ENCODE results near the gene AGAP1. TPM values are rescaled to one million over a fixed set of nuclear protein-coding genes. Genes with fewer than 3 reads are reported as not detected.

The AGAP1 gene
- total RNA-seq, 4 donors from 2014 or later, result 7.2 to 19.6 (median 15.2) TPM

- no peak for TF ChIP-seq POLR2A (IDR thresholded peaks at IDR 0.05)
- 91 to 92% methylated on average over 10 to 16 of the region's 16 CpGs for WGBS, 2 donors
Measured at GRCh38 chr2:235677276-235677788, 183.5 kb downstream of the AGAP1 start.

GRCh38 chr2:235677937-235678336 is 184.1 kb downstream of the AGAP1 start:
- intact Hi-C loops (cut with DNase I), result no loop called here
- 88 to 90% methylated on average over 11 of the region's 11 CpGs for WGBS, 2 donors
- Histone ChIP-seq H3K9me3 (no peaks in the 10 kb centered on the region), H3K36me3 (no peaks in the 10 kb centered on the region), H3K27ac (no peak overlapping the region), H3K4me3 (no peak overlapping the region), H3K4me1 (peaks cover 0 to 17% (median 0%) of the 10 kb centered on the region in 3 donors), H3K27me3 (no peaks in the 10 kb centered on the region)
- TF ChIP-seq CTCF (IDR thresholded peaks at IDR 0.05) (no peak), POLR2A (IDR thresholded peaks at IDR 0.05) (no peak)
- DNase-seq, result no peak

More at GRCh38 chr2:235677276-235677788, 183.5 kb downstream of the AGAP1 start:
- peaks cover 0 to 2% (median 0%) of the 10 kb centered on the region in 4 donors for H3K27me3 ChIP-seq
- no peak overlapping the region for H3K27ac ChIP-seq
- peaks cover 0 to 17% (median 0%) of the 10 kb centered on the region in 3 donors for H3K4me1 ChIP-seq
- intact Hi-C loops (cut with DNase I), result no loop called here
- H3K36me3 ChIP-seq, result no peaks in the 10 kb centered on the region
- no peak overlapping the region for H3K4me3 ChIP-seq
- H3K9me3 ChIP-seq, result no peaks in the 10 kb centered on the region
- no peak for DNase-seq

- DNase-seq, result no peak
- Histone ChIP-seq H3K27me3 (no peaks in the 10 kb centered on the region), H3K36me3 (no peaks in the 10 kb centered on the region), H3K27ac (no peak overlapping the region), H3K4me3 (no peak overlapping the region), H3K4me1 (peaks cover 0 to 17% (median 0%) of the 10 kb centered on the region in 3 donors), H3K9me3 (no peaks in the 10 kb centered on the region)
- TF ChIP-seq CTCF (IDR thresholded peaks at IDR 0.05) (no peak), POLR2A (IDR thresholded peaks at IDR 0.05) (no peak)
- 88 to 92% methylated on average over 9 to 10 of the region's 10 CpGs for WGBS, 2 donors
- intact Hi-C loops (cut with DNase I), result no loop called here
Measured at GRCh38 chr2:235678712-235679111, 184.9 kb downstream of the AGAP1 start.

GRCh38 chr2:235679471-235679870 is 185.6 kb downstream of the AGAP1 start:
- H3K27me3 ChIP-seq, result no peaks in the 10 kb centered on the region
- H3K4me3 ChIP-seq, result no peak overlapping the region
- H3K36me3 ChIP-seq, result no peaks in the 10 kb centered on the region
- no peak overlapping the region for H3K27ac ChIP-seq
- TF ChIP-seq POLR2A (IDR thresholded peaks at IDR 0.05) (no peak), CTCF (IDR thresholded peaks at IDR 0.05) (no peak)
- intact Hi-C loops (cut with DNase I), result no loop called here
- no peak for DNase-seq
- WGBS, 2 donors, result 25 to 48% methylated on average over 5 of the region's 5 CpGs
- H3K9me3 ChIP-seq, result no peaks in the 10 kb centered on the region
- peaks cover 0 to 17% (median 0%) of the 10 kb centered on the region in 3 donors for H3K4me1 ChIP-seq

- Histone ChIP-seq H3K36me3 (no peaks in the 10 kb centered on the region), H3K27me3 (no peaks in the 10 kb centered on the region), H3K4me3 (no peak overlapping the region), H3K27ac (no peak overlapping the region), H3K9me3 (peaks cover 0 to 5% (median 0%) of the 10 kb centered on the region in 3 donors), H3K4me1 (peaks cover 0 to 13% (median 7%) of the 10 kb centered on the region in 3 donors)
- intact Hi-C loops (cut with DNase I), result no loop called here
- no peak for DNase-seq
- no peak for TF ChIP-seq CTCF (IDR thresholded peaks at IDR 0.05)
- no peak for TF ChIP-seq POLR2A (IDR thresholded peaks at IDR 0.05)
- 68 to 80% methylated on average over 7 to 8 of the region's 10 CpGs for WGBS, 2 donors
Measured at GRCh38 chr2:235685024-235685721, 191.3 kb downstream of the AGAP1 start.
